HepG2 (cell line): ENCODE results near the gene DAPK3. TPM values are rescaled to one million over a fixed set of nuclear protein-coding genes. Genes with fewer than 3 reads are reported as not detected.
A peak's percentile ranks its signal among the peaks of the same experiment; 100 is the strongest.

Experiments used
- ATAC-seq: fragments of 200-7000 bp; cut with Tn5 transposase; 3 replicates; pipeline ENCODE4 v1.9.1; 2020; ENCODE audit warnings: mild to moderate bottlenecking, moderate library complexity
- BruUV-seq: library from RNA; stranded (reverse); fragments of 400-500 nt; replicated peaks from 2 replicates; lab custom pipeline; 2021; lab: Mats Ljungman, UMichigan
- CTCF ChIA-PET: fragments of 300-600 bp; formaldehyde crosslinking; extraction: SDS; loops from one replicate; lab custom pipeline; 2021; ENCODE audit warnings: low total read pairs, inconsistent platforms, low intra/inter-chr PET ratio; lab: Yijun Ruan, JAX
- POLR2A ChIA-PET: fragments of 350-600 bp; sonication (Branson Sonifier 250); formaldehyde crosslinking; loops from one replicate; lab custom pipeline; 2020; ENCODE audit warnings: antibody characterized with exemption, inconsistent platforms; lab: Yijun Ruan, JAX
- DNase-seq: peaks from one replicate; pipeline ENCODE4 v3.0.0-alpha.2; 2015; ENCODE audit warnings: low spot score
- FAIRE-seq: peaks from 3 replicates; lab custom pipeline; 2011; peaks lifted over from hg19 to GRCh38; lab: Jason Lieb, UNC
- H2AFZ ChIP-seq: one replicate; pipeline ENCODE4 v1.6.1; 2011; ENCODE audit warnings: low read length, inconsistent platforms
- H3K27ac ChIP-seq: fragments of 300-600 bp; 3 replicates; pipeline ENCODE4 v1.8.0; 2011; ENCODE audit warnings: mixed run types, mild to moderate bottlenecking, mixed read lengths, low read length, inconsistent platforms; ENCODE audit not compliant: insufficient read depth; ENCODE audit errors: extremely low read length
- H3K27me3 ChIP-seq, 2 experiments: fragments of 200-600 bp in 1 of 2; 2 replicates in 1 of 2; 3 replicates in 1 of 2; pipeline versions ENCODE4 v1.6.0 to v1.8.0; 2011; ENCODE audit warnings: low read length in 2 of 2, mild to moderate bottlenecking in 2 of 2, moderate library complexity in 2 of 2, inconsistent platforms in 1 of 2; ENCODE audit not compliant: insufficient read depth in 2 of 2, control insufficient read depth in 1 of 2
- H3K36me3 ChIP-seq, 2 experiments: fragments of 200-600 bp in 1 of 2; replicated peaks in 1 of 2; 2 replicates in 1 of 2; 3 replicates in 1 of 2; pipeline versions ENCODE4 v1.5.1 to v1.8.0; 2011; ENCODE audit warnings: low read length in 2 of 2, inconsistent platforms in 1 of 2; ENCODE audit not compliant: insufficient read depth in 2 of 2, control insufficient read depth in 1 of 2
- H3K4me1 ChIP-seq: 2 replicates; pipeline ENCODE4 v1.5.1; 2012; ENCODE audit warnings: low read length, inconsistent platforms; ENCODE audit not compliant: insufficient read depth
- H3K4me2 ChIP-seq: 2 replicates; pipeline ENCODE4 v1.6.0; 2011; ENCODE audit warnings: low read depth, low read length, inconsistent platforms
- H3K4me3 ChIP-seq, 3 experiments: fragments of 200-600 bp in 1 of 3; sonication (generic), shearing (Covaris generic) in 1 of 3; replicated peaks in 1 of 3; 2 replicates each; pipeline ENCODE4 v1.5.1; 2011 to 2016; ENCODE audit warnings: low read length in 3 of 3, inconsistent platforms in 2 of 3, low read depth in 2 of 3, mild to moderate bottlenecking in 2 of 3, control low read depth in 1 of 3, mixed read lengths in 1 of 3; ENCODE audit not compliant: insufficient read depth in 1 of 3
- H3K79me2 ChIP-seq: one replicate; pipeline ENCODE4 v1.6.1; 2011; ENCODE audit warnings: low read length, inconsistent platforms; ENCODE audit not compliant: insufficient read depth
- H3K9ac ChIP-seq: 2 replicates; pipeline ENCODE4 v1.6.0; 2011; ENCODE audit warnings: mild to moderate bottlenecking, low read depth, low read length, inconsistent platforms; ENCODE audit not compliant: insufficient read depth
- H3K9me3 ChIP-seq: 2 replicates; pipeline ENCODE4 v1.5.1; 2012; ENCODE audit warnings: mild to moderate bottlenecking, low read length
- H4K20me1 ChIP-seq: 2 replicates; pipeline ENCODE4 v1.6.0; 2011; ENCODE audit warnings: inconsistent platforms, mild to moderate bottlenecking, low read length, moderate library complexity; ENCODE audit not compliant: insufficient read depth
- BRCA1 ChIP-seq: sonication (generic); formaldehyde crosslinking; IDR thresholded peaks from 2 replicates; pipeline ENCODE4 v1.4.0; 2020; ENCODE audit warnings: missing genetic modification reagents
- CSRNP1 ChIP-seq: sonication (generic); formaldehyde crosslinking; IDR thresholded peaks from 2 replicates; pipeline ENCODE4 v1.8.1; 2023; ENCODE audit warnings: mild to moderate bottlenecking, missing genetic modification reagents
- GRHL1 ChIP-seq: sonication (generic); formaldehyde crosslinking; conservative IDR thresholded peaks from 2 replicates; pipeline ENCODE4 v1.8.0; 2022; ENCODE audit warnings: missing genetic modification reagents
- NCOA5 ChIP-seq: sonication (generic); formaldehyde crosslinking; IDR thresholded peaks from 2 replicates; pipeline ENCODE4 v1.4.0; 2020; ENCODE audit warnings: missing genetic modification reagents
- RFXANK ChIP-seq: IDR thresholded peaks from 2 replicates; pipeline ENCODE4 v1.6.1; 2016
- USF2 ChIP-seq, 2 experiments: sonication (generic) in 1 of 2; formaldehyde crosslinking in 1 of 2; IDR thresholded peaks; 2 replicates each; pipeline versions ENCODE4 v1.5.1 to v1.6.1; 2011 to 2020; ENCODE audit warnings: borderline replicate concordance in 1 of 2, low read depth in 1 of 2, low read length in 1 of 2, mild to moderate bottlenecking in 1 of 2, missing genetic modification reagents in 1 of 2, moderate library complexity in 1 of 2
- XRCC5 ChIP-seq: fragments of 200-400 bp; formaldehyde crosslinking; optimal IDR thresholded peaks from 2 replicates; pipeline ENCODE3; 2017; ENCODE audit warnings: mild to moderate bottlenecking, low read length
- ZNF567 ChIP-seq: sonication (generic); formaldehyde crosslinking; IDR thresholded peaks from 2 replicates; pipeline ENCODE4 v1.8.1; 2023; ENCODE audit warnings: mild to moderate bottlenecking, missing genetic modification reagents, borderline replicate concordance
- WGBS: methylation state at CpG from one replicate; pipeline ENCODE4 v1.1.6; 2017; ENCODE audit warnings: low lambda C conversion rate; 5-methylcytosine and 5-hydroxymethylcytosine counted together
- in situ Hi-C: cut with HindIII; loops from 2 replicates; pipeline ENCODE4 v1.10.0; 2017; ENCODE audit warnings: low pct_unique_long_range_greater_than_20kb; ENCODE audit not compliant: extremely low pct_ligation_motif_present
- intact Hi-C: fragments of 100-400 bp; cut with micrococcal nuclease; formaldehyde crosslinking; loops from one replicate; pipeline ENCODE4 v1.10.0; 2022; ENCODE audit not compliant: unreplicated experiment
- polyA plus RNA-seq, 8 experiments: library from polyadenylated mRNA; depleted of rRNA in 3 of 8; stranded (reverse) in 7 of 8; unstranded in 1 of 8; fragments of >200 nt; fragmentation: Illumina TruSeq in 4 of 8; extraction: Trizol in 4 of 8; gene quantifications; 2 replicates each; pipeline versions ENCODE4 v1.2.1 to v1.2.3, GENCODE V29; 2011 to 2016; ENCODE audit warnings: low read depth in 4 of 8, missing spikeins in 1 of 8, mixed read lengths in 1 of 8; ENCODE audit not compliant: insufficient read depth in 1 of 8
- total RNA-seq, 5 experiments: library from RNA; depleted of rRNA; stranded (reverse); fragments of >200 nt; fragmentation: Illumina TruSeq; extraction: Trizol; gene quantifications; 2 replicates each; pipeline ENCODE4 v1.2.3, GENCODE V29; 2016; ENCODE audit warnings: low read depth in 1 of 5
- TF ChIP-seq, protein P1 (sequence below): sonication (generic); formaldehyde crosslinking; IDR thresholded peaks from 2 replicates; pipeline ENCODE4 v1.4.0; 2020; ENCODE audit warnings: mild to moderate bottlenecking, missing genetic modification reagents

Gene DAPK3
- total and polyA plus RNA-seq, 2 of the 13 experiments (the other 11 are each of a cell fraction or from before 2014, with no cell fraction given): 30.5 to 37.3 TPM

DNA sequence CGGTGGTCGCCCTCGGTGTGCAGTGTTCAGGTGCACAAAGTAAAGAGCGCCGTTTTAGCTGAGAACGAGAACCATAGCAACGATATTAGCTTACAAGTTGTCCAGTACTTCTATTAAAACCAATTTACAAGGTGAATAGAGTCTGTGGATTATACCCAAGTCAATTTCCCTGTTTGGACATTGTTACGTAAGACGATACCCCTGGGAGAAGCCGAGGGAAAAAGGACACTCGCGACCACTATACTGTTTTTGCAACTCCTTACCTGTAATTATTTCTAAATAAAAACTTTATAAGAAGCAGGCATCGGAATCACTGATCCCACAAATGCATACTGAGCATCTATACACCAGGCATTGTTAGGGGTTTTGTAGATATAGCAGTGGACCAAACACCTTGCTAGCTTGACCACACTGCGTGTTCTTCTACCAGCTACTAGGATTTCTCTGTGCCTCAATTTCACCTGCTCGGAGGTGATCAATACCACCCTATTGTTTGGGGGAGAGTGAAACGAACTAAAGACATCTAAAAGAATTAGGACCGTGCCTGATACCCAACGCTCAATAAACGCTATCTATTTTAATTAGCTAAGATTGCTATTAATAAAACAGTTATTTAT, 14.9 kb upstream of the DAPK3 start:
- H3K4me2 ChIP-seq: peak overlapping the region; percentile 89
- peaks cover 55% of the 10 kb centered on the region for H3K4me1 ChIP-seq
- peak overlapping the region; percentile 63 for H3K27ac ChIP-seq
- H3K27me3 ChIP-seq: no peaks in the 10 kb centered on the region; a peak in 1 of 5 replicates
- intact Hi-C loops (loop anchor here (1.0 kb wide), 1 partner anchor 219 kb away; no protein-coding TSS in a partner anchor), in situ Hi-C loops (loop anchor here (5.0 kb wide), 1 partner anchor 217 kb away; no protein-coding TSS in a partner anchor)
- WGBS: under 1% methylated on average over 19 of the region's 19 CpGs
- DNase-seq (no peak), ATAC-seq (no peak), FAIRE-seq (no peak)
- H4K20me1 ChIP-seq: peaks cover 45% of the 10 kb centered on the region
- ChIA-PET CTCF (interaction anchor here (0.7 to 1.3 kb wide), 2 partner anchors 154 to 219 kb away, joined by 3 to 6 read pairs; no protein-coding TSS in a partner anchor), POLR2A (interaction anchor here (0.7 to 7.4 kb wide), 12 partner anchors 10 to 223 kb away, joined by 3 to 118 read pairs (median 8); partner anchors contain the start of genes DAPK3, MRPL54, PIAS4 and ZBTB7A)
- H2AFZ ChIP-seq: peak overlapping the region; percentile 82
- BruUV-seq: no TSS peak
- H3K36me3 ChIP-seq: peaks cover 35 to 40% of the 10 kb centered on the region in 2 experiments
- H3K9me3 ChIP-seq: no peaks in the 10 kb centered on the region
- peak overlapping the region; percentile 56 to 100 (median 95) for H3K4me3 ChIP-seq
- H3K9ac ChIP-seq: peak overlapping the region; percentile 52
- H3K79me2 ChIP-seq: peaks cover 43% of the 10 kb centered on the region
- TF ChIP-seq GRHL1 (CRISPR knock-in tag): 0 out of 2 replicates have a peak, but pooled peaks have one; percentile 4
- TF ChIP-seq USF2 (IDR thresholded peaks at IDR 0.05; ENCODE audit: low read depth, low read length): no peak
- TF ChIP-seq USF2 (CRISPR knock-in tag; IDR thresholded peaks at IDR 0.05; ENCODE audit: borderline replicate concordance): peak; percentile 56; the same call in 1 of the 2 replicates
- TF ChIP-seq XRCC5: peak; percentile 3
- TF ChIP-seq RFXANK (CRISPR knock-in tag): no peak
- TF ChIP-seq, protein P1, sequence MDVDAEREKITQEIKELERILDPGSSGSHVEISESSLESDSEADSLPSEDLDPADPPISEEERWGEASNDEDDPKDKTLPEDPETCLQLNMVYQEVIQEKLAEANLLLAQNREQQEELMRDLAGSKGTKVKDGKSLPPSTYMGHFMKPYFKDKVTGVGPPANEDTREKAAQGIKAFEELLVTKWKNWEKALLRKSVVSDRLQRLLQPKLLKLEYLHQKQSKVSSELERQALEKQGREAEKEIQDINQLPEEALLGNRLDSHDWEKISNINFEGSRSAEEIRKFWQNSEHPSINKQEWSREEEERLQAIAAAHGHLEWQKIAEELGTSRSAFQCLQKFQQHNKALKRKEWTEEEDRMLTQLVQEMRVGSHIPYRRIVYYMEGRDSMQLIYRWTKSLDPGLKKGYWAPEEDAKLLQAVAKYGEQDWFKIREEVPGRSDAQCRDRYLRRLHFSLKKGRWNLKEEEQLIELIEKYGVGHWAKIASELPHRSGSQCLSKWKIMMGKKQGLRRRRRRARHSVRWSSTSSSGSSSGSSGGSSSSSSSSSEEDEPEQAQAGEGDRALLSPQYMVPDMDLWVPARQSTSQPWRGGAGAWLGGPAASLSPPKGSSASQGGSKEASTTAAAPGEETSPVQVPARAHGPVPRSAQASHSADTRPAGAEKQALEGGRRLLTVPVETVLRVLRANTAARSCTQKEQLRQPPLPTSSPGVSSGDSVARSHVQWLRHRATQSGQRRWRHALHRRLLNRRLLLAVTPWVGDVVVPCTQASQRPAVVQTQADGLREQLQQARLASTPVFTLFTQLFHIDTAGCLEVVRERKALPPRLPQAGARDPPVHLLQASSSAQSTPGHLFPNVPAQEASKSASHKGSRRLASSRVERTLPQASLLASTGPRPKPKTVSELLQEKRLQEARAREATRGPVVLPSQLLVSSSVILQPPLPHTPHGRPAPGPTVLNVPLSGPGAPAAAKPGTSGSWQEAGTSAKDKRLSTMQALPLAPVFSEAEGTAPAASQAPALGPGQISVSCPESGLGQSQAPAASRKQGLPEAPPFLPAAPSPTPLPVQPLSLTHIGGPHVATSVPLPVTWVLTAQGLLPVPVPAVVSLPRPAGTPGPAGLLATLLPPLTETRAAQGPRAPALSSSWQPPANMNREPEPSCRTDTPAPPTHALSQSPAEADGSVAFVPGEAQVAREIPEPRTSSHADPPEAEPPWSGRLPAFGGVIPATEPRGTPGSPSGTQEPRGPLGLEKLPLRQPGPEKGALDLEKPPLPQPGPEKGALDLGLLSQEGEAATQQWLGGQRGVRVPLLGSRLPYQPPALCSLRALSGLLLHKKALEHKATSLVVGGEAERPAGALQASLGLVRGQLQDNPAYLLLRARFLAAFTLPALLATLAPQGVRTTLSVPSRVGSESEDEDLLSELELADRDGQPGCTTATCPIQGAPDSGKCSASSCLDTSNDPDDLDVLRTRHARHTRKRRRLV (CRISPR knock-in tag): no peak
- no peak for TF ChIP-seq NCOA5 (CRISPR knock-in tag)
- TF ChIP-seq ZNF567 (CRISPR knock-in tag): 0 out of 2 replicates have a peak, but pooled peaks have one; percentile 73
- no peak for TF ChIP-seq CSRNP1
- no peak for TF ChIP-seq BRCA1 (CRISPR knock-in tag)
